ENCODE measurements around the gene SDCBP2.

SDCBP2 gene

GRCh38 chr20:1310071-1310470 lies 18.9 kb downstream of the SDCBP2 start:
- no peak for DNase-seq

DNA sequence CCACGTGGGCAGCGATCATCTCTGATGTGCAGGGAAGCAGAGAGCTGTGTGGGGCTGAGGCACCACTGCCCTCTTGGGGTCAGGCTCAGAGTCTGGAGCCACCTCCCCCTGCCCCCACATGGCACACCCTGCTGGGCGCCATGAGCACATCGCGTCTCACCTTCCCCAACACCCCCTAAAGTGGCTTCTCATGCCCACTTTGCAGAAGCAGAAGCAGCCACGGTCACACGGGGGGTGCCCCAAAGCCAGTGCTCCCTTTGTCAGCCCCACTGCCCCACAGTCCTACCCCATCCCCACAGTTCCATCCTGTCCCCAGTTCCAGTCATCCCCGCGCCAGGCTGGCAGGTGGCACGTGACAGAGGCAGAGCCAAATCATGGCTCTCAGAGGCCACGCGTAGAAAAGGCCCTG lies 19.5 kb downstream of the SDCBP2 start:
- DNase-seq, result no peak

- DNase-seq, result no peak
Measured at GRCh38 chr20:1308702-1309095, 20.2 kb downstream of the SDCBP2 start.

- DNase-seq, result no peak
Measured at GRCh38 chr20:1308067-1308701, 20.8 kb downstream of the SDCBP2 start.

DNA sequence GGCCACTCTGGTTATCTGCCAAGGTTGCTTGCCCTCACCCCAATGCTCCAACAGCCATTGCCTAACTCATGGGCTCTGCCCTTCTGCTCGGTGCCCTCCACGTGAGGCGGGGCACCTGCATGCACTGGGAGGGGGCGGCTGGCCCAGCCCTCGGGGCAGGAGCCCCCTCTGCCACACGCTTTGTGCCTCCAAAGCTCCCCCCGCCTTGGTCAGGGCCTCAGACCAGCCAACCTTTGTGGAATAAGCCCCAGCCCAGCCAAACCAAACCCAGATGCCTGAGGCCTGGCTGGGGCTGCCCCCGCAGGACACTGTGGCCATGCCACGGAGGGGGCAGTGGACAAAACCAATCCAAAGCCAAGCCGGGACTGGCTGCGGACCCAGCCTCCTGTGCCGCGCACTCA lies 21.4 kb downstream of the SDCBP2 start:
- no peak for DNase-seq

DNA sequence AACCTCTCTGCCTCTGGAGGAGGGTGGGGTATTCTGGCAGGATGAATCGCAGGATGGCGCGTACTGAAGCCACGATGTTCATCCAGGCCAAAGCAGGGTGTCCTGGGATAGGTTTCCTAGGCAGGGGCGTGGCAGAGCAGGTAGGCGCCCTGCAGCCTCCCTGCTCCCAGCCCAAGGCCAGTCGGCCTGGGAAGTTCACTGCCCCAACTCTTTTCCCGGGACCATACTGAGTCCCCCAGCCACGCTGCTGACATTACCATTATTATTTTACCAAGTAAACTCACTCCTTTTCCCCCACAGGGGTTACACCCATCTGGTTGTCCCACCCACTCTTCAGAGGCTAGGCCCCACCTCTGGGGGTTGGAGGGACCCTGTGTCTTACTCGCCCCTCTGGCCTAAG lies 21.8 kb downstream of the SDCBP2 start:
- DNase-seq, result no peak

DNA sequence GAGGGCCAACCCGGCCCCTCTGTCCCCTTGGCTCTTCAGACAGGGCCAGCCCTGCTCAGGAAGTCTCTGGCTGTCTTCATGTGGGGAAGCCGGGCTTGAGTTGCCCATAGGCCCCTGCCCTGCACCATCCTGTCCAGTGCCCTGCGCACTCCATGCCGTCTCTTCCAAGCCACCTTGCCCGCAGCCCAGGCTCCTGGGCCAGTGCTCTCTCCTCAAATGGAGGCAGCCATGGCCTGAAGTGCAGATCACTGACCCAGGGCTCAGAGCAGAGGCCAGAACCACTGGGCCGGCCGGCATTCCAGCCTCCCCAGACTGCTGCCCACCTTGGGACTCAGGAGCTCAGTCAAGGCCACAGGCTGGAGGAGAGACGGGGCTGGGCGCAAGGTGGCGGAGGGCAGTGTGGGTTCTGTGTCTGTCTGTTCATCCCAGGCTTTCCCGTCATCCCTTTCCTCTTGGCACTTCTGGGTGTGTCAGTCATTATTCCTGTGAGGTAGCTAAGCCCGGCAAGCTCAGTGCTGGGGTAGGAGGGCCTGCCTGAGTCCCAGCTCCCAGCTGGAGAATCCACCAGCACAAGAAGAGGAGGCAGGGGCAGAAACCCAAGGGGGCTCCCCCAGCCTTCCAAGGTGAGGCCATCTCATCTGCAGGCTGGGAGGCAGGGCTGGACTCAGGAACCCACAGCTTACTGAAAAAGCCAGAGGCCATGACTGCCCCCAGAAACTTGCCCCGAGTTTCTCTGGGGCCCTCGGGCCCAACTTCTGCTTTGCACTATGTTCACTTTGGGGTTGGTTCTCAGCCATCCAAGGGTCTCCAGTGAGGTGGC lies 22.4 kb downstream of the SDCBP2 start:
- DNase-seq, result no peak

DNA sequence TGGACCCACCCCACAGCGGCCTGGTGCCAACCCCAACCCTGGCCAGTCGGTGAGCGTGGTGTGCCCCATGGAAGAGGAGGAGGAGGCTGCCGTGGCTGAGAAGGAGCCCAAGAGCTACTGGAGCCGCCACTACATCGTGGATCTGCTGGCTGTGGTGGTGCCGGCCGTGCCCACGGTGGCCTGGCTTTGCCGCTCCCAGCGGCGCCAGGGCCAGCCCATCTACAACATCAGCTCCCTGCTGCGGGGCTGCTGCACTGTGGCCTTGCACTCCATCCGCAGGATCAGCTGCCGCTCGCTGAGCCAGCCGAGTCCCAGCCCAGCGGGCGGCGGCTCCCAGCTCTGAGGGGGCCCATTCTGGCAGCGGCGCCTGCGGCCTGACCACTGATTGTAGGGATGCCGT lies 23.2 kb downstream of the SDCBP2 start:
- DNase-seq, result no peak

DNA sequence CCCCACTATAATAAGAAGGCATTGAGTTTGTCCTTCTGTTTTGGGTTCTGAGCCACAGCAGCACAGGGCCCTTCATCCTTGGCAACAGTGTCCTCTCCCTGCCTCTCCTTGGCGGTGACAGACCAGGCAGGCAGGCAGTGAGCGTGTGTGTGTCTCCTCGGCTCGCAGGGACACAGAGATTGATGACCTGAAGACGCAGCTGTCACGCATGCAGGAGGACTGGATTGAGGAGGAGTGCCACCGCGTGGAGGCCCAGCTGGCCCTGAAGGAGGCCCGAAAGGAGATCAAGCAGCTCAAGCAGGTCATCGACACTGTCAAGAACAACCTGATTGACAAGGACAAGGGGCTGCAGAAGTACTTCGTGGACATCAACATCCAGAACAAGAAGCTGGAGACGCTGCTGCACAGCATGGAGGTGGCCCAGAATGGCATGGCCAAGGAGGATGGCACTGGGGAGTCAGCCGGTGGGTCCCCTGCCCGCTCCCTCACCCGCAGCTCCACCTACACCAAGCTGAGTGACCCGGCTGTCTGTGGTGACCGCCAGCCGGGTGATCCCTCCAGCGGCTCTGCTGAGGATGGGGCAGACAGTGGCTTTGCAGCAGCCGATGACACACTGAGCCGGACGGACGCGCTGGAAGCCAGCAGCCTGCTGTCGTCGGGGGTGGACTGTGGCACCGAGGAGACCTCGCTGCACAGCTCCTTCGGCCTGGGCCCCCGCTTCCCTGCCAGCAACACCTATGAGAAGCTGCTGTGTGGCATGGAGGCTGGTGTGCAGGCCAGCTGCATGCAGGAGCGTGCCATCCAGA lies 24.0 kb downstream of the SDCBP2 start:
- DNase-seq, result peak; percentile 61

DNA sequence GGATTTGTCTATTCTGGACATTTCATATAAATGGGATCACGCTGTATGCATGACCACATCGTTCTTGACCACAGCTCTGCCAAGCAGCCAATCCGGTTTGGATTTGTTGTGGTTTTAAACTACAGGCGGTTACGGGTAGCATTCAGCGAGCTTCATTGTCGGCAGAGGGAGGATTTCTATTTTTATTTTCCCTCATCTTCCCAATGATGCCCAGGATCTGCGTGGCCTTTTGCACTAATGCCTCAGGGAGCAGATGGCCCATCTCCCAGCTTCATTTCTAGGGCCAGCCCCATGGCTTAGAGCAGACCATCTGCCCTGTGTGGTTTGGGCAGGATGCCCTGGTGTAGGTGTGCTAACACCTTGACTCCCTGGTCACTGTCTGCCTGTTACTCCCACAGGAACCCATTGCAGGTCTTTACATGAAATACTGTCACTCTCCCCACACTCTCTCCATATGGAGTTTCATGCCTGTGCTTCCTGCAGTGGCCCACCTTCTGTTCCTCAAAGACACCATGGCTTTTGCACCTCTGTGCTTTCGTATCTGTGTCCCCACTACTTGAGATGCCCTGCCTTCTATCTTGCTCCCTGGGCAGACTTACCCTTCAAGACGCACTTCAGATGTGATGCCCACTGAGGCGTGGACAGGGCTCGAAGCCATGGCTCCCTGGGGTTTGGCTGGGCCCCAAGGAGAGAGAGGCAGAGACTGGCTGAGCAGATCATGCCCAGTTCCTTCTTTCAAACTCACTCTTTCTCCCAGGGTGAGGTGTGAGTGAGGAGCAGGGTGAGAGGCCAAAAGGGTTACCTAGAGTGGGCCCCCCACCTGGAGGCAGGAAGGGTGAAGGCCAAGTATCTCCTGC lies 26.0 kb downstream of the SDCBP2 start:
- DNase-seq, result peak; percentile 61

- DNase-seq, result peak; percentile 11
Measured at GRCh38 chr20:1301031-1301529, 27.9 kb downstream of the SDCBP2 start.

- DNase-seq, result peak; percentile 10
Measured at GRCh38 chr20:1300083-1300840, 28.7 kb downstream of the SDCBP2 start.

DNA sequence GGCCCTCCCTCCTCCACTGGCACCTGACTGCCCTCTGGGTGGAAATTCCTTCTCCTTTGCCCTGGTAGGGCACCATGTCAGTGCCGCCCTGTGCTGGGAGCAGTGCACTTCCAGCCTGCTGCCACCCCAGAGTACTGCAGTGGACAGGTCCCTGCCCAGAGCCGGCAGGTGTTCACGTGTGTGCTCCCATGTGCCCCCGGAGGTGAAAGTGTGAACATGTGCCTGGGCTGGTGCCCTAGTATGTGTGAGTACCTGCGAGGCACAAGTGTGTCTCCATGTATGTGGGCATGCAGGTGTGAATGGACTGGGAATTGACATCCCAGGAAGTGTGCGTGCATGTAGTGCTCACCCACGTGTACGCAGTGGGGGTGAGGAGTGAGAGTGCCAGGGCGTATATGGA lies 29.4 kb downstream of the SDCBP2 start:
- DNase-seq, result peak; percentile 36

DNA sequence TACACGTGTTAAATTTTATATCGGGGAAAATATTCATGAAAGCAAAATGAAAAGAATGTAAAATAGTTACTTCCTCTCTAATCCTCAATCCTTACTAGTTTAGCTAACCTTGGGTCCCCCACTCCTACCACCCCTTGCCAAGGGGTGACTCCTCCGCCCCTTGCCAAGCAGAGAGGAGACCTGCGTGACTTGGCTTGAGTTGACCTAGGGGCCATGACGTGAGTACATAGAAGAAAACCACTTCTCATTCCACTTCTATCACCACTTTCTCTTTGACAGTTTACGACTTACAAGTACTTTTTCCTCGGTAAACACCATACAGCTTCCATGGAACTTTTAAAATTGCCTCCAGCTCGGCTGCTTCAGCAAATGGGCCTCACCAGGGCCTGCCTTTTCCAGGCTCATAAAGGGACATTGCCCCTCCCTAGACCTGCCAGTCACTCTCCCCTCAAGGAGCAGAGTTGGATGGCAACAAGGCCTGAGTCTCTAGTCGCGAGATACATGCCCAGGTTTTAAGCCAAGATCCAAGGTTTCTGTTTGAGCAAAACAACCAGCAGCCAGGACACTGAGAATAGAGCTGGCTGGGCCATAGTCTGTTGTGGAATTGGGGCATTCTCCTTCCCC lies 29.9 kb downstream of the SDCBP2 start:
- no peak for DNase-seq

DNA sequence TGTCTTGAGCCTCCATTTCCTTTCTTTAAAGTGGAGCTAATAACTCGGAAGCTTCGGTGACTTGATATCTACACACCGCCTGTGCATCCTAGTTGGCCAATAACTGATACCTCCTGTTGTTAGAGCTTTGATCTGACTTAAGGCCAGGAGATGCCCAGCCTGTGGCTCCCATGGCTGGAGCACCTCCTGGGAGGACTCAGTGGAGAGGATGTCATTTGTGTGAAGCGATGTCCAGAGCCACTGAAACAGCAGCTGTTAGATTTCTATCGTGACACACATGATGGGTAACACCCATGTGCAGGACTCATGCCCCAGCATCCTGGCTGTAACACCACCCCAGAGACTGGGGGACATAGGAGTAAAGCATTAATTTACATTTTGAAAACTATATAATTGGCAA lies 30.8 kb downstream of the SDCBP2 start:
- DNase-seq, result no peak

DNA sequence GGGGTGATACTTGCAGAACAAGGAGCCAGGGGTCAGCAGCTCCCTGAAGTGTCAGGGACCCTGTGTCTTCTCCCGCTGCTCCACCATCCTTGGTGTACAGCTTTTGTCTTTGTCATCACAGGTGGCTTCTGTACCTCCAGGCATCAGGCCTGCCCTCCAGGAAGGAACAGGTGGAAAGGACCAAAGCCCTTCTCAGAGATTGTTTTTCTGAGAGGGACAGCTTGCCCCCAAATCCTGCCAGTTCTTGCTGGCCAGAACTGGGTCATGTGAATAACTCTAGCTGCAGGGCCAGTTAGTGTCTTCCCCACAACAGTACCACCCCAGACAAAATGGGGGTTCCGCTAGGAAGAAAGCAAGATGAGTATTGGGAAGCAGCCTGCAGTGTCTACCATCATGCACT lies 31.5 kb downstream of the SDCBP2 start:
- DNase-seq, result no peak

DNA sequence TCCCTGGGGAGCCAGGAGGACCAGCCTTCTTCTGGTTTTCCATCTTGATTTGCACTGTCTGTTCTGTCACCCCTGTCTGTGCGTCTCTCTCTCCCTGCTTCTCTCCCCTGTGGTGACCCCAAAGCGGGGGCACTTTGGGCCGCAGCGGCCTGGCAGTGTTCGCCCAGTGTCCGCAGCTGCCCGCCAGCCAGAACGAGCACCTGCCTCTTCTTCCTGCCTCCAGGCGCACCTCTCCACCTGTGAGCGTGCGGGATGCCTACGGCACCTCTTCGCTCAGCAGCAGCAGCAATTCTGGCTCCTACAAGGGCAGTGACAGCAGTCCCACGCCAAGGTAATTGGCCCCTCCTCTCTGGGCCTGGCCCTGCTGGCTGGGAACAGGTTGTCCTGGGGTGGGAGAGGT lies 32.0 kb downstream of the SDCBP2 start:
- no peak for DNase-seq

GRCh38 chr20:1296117-1296610 lies 32.8 kb downstream of the SDCBP2 start:
- DNase-seq, result no peak

DNA sequence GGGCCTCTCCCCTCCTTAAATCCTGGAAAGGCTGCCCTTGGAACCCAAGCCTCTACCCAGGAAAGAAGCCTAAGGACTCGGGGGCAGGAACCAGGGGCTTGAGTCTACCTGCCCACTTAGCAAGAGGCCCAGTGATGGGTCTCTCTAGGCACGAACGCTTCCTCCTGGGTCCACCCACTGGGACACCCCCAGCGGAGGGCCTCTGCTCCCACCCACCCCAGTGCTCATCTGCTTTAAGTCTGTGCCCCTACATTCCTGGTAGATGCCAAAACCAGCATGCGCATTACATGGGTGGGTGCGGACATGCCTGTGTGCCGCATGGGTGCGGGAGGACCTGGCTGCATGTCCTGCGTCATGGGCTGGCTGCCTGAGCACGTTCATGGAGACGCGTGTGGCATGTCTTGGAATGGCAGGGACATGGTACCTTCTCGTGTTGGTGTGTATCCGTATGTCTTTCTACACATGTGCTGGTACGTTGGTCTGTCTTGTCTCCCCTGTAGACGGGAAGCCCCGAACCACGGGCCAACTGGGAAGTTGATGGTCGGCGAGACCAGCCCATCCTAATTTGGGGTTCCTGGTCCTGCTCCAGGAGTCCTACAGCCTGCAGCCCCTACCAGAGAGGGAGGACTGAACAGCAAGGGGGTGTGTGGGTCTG lies 33.5 kb downstream of the SDCBP2 start:
- no peak for DNase-seq

- no peak for DNase-seq
Measured at GRCh38 chr20:1294497-1294896, 34.4 kb downstream of the SDCBP2 start.
